GM12801 (cell line): Measurements from ENCODE around the gene MUSK.

Experiments
- TF ChIP-seq, protein P1 (sequence below): IDR thresholded peaks from one replicate; pipeline ENCODE4 v1.5.1; 2011; ENCODE audit warnings: control low read depth; ENCODE audit not compliant: insufficient read length; ENCODE audit errors: extremely low read depth

The MUSK gene

DNA sequence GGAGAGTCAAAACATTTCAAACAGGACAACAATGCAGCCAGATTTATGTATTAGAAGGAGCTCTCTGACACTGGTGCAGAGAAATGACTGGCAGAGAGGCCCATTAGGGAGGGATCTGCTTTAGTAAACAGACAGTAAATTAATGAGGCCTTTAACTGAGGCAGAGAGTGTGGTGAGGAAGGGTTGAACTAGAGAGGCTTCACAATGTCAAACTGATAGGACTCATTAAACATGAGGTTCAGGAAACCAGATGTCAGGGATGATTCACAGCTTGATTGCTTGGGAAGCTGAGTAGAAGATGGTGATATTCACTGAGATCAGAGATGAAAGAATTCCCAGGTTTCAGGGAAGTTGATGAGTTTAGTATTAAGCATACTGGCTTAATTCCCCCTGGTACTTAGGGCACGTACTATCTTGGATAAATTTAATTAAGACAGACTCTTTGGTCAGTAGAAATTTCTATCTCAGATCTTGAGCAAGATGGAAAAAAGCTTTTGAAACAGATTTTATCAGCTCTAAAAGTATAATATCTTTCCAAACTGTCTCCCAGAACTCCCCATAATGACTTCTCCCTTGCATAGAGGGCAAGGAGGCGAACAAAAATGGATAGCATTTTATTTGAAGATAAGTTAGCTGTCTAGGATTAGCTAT lies 8.6 kb upstream of the MUSK start:
- TF ChIP-seq, protein P1, sequence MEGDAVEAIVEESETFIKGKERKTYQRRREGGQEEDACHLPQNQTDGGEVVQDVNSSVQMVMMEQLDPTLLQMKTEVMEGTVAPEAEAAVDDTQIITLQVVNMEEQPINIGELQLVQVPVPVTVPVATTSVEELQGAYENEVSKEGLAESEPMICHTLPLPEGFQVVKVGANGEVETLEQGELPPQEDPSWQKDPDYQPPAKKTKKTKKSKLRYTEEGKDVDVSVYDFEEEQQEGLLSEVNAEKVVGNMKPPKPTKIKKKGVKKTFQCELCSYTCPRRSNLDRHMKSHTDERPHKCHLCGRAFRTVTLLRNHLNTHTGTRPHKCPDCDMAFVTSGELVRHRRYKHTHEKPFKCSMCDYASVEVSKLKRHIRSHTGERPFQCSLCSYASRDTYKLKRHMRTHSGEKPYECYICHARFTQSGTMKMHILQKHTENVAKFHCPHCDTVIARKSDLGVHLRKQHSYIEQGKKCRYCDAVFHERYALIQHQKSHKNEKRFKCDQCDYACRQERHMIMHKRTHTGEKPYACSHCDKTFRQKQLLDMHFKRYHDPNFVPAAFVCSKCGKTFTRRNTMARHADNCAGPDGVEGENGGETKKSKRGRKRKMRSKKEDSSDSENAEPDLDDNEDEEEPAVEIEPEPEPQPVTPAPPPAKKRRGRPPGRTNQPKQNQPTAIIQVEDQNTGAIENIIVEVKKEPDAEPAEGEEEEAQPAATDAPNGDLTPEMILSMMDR: no peak

DNA sequence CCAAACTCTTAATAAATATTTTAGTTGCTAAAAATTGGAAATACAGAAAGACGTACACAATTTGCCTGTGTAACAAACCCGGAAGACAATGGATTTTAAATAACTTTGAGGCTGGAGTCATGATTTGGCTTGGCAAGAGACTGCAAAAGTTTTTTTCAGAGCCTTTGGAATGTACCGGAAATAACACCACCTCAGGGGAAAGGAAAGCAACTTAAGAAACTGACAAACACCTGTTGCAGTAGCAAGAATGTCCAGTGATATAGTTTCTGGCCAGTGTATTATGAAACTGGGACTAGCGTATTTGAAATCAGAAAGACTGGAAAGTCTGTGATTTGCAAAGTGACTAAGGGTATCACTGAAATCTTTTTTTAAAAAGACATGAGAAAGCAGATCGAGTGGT lies 842 bp downstream of the MUSK start:
- TF ChIP-seq, protein P1: no peak

DNA sequence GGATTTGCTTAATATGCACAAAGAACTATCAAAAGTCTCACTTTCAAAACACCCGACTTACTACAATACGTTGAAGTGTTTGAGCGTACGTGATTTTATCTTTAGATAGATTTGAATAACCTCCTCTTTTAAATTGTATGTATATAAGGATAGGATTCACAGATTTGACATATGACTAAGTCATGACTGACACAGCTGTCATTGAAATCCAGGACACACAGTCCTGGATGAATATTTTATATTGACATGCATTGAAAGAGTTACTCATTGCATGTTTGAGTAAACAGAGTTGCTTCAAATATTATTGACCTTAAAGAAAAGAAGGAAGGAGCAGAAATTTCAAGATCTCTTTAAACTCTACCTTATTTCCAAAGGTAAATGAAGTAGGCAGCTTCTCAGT lies 3.3 kb downstream of the MUSK start:
- TF ChIP-seq, protein P1: no peak

DNA sequence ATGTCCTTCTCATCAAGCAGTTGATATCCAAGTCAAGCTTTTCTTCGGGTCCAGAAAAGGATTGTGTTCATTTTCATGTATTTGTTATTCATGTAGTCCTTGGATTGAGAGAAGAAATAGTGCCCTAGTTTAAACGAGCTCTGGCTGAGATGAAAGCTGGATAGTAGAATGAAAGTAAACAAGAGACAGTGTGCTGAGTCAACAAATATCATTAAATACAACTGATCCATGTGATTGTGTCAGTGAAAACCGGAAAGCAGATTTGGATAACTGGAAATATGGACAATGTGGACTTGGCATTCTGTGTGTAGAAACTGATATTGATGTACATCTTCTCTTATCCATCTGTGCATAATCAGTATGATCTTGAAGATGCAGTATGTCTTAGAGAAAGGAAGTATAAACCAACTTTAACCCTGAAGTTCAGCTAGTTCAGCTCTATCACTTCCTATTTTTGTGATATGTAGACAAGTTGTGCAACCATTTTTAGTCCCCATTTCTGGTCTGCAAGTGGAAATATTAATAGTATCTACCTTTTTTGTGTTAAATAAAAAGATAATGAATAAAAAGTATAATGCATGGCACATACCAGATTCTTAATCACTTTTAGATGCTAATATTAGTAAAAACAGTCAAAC lies 4.4 kb downstream of the MUSK start:
- TF ChIP-seq, protein P1: no peak

DNA sequence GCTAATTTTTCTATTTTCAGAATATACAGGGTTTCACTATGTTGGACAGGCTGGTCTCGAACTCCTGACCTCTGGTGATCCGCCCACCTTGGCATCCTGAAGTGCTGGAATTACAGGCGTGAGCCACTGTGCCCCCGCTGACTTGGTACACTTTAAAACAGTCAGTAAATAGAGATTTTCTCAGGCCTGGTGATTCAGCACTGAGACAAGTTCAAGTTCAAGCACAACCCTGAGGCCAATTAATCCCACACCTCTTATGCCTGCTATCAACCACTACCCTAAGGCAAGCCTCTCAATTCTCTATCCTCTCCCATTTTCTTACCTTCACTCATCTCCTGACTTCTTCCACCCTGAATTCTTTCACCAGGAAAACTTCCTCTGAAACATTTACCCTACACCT lies 18.9 kb downstream of the MUSK start:
- TF ChIP-seq, protein P1: no peak

DNA sequence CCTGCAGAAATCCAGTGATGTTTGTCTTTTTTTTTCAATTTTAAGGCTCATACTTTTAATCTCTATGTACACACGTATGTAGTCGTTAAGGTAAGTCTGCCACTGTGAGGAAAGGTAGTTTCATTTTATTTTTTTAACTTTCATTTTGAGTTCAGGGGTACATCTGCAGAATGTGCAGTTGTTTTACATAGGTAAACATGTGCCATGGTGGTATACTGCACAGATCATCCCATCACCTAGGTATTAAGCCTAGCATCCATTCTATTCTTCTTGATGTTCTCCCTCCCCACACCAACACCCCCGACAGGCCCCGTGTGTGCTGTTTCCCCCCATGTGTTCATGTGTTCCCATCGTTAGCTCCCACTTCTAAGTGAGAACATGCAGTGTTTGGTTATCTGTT lies 19.7 kb downstream of the MUSK start:
- TF ChIP-seq, protein P1: no peak

DNA sequence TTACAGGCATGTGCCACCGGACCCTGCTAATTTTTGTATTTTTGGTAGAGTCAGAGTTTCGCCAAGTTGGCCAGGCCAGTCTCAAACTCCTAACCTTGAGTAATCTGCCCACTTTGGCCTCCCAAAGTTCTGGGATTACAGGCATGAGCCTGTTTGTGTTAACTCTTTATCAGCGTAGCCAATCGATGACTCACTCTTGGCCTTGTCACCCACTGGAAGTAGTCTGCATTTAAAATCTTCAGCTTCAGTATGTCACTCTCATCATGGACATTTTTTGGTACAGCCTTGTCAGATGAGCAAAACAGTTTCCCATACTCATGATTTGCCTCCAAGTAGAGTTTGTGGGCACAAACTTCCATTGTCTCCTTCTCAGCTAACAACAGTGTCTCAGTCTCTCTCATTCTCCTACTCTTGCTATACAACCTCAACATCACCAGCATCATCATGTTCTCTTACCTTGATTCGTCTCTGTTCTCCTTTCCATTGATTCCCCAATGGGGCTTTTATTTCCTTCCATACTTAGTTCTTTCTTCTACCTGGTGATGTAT lies 22.5 kb downstream of the MUSK start:
- TF ChIP-seq, protein P1: no peak
